GM21717 (cell line): Measurements from ENCODE around the gene SMYD3.

Source experiments
- ATAC-seq: cut with Tn5 transposase; IDR thresholded peaks from one replicate; pipeline ENCODE4 v1.9.1; 2021; ENCODE audit warnings: mild to moderate bottlenecking, moderate library complexity; ENCODE audit not compliant: unreplicated experiment

Gene SMYD3

DNA sequence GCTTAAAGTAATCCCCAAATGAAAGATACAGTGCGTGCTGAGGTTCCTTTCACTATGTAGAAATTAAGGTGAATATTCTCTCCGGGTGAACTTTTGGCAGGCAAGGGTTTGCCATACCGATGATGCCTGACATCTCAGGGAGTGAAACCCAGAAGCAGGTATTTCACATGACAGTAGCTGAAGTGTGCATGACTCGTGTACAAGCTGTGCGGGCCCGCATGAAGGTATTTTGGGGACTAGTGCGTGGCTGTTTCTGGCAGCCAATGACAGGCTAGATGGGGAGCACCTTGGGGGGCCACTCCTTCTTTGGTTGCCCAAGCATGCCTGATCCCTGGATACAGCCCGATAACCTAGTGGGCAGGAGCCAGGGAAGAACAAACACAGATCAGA, 569.0 kb downstream of the SMYD3 start:
- no peak for ATAC-seq

DNA sequence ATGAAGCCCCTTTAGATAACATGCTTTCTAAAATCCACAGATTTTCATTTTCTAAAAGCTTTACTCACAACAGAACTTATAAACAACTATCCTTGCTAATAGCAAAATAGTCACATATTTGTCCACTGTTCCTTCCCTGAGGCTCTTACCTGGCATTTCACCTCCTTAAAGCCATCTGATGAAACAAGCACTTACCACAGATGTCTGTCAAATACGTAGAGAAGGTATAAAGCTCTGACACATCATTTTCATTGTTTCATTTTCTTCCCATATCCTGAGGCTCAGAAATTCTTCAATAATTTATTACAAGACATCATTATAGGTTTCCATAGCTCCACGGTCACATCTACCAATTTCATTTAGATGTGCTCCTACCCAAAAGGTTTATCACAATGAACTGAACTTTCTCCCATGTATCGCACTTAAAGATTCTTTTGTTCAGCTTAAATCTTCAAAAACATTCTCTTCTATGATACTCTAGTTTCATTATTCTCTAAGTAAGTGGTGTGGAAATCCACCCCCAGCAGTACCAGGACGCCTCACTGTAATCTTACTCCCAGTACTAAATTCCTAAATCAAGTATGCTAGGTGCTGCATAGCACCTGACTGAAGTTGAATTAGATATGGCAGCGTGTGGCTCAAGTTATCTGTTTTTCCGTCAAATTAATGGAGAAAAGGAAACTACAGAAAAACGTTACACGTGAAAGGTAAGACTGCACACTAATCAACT, 569.6 kb downstream of the SMYD3 start:
- no peak for ATAC-seq

GRCh38 chr1:245934409-245934808, 572.7 kb downstream of the SMYD3 start:
- no peak for ATAC-seq

DNA sequence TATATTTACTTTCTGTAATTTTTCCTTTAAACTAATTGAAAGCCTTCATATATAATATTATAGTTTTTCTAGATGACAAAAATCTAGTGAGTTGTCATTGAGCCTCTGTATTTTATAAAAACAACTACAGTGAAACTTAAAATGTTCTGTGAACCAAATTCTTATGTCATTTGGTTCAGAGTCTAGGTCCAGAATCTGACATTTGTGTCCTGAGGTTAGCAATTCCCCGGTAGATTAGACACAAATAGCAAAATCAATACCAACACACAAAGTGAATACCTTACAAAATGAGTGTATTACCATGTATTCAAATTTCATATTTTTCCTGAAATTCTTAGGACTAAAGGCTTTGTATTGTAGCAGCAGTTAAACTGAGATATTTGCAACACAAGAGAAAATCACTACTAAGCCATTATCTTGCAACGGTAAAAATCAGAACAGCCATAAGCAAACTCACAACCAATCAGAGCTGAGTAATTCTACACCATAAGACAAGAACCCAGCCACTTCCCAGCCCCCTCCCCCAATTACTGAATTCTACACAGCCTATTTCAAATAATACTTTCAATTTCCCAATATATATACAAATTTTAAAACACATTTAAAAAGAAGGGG, 573.5 kb downstream of the SMYD3 start:
- no peak for ATAC-seq

DNA sequence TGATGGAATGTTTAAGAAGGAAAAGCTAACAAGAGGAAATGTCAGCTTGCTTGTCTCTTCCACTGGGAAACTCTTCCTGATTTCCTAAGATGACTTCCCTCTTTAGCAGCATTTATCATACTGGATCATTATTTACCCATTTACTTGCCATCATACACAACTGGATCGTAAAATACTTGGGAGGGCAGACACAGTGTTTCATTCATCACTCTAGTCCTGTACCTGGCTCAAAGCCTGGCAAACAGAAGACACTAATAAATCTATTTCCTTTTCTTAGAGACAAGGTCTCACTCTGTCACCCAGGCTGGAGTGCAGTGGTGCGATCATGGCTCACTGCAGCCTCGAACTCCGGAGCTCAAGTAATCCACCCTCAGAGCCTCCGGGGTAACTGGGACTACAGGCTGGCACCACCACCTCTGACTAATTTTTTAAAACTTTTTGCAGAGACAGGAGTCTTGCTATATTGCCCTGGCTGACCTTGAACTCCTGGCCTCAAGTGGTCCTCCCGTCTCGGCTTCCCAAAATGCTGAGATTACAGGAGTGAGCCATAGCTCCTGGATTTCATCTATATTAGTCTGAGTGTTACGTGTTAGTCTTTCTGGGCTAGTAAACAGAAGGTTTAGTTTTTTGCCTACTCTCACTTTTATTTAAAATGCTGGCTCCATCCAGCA, 574.6 kb downstream of the SMYD3 start:
- no peak for ATAC-seq

DNA sequence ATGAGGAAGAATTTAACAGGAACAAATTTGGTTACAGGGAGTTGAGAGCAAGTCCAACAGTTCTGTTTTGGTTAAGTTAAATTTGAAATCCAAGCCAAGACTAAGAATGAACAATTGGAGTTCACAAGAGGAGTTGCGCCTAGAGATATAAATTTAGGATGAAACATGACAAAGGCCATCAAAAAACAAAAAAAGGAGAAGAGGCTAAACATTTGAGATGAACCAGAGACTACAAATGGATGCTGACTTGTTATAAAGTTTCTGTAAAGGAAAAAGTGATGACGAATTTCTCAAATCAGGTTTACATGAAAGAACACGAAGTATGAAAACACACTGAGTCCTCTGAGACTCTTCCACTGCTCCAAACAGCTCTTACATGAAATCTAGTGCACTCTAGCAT, 575.6 kb downstream of the SMYD3 start:
- no peak for ATAC-seq

GRCh38 chr1:245929224-245929623, 577.9 kb downstream of the SMYD3 start:
- no peak for ATAC-seq

DNA sequence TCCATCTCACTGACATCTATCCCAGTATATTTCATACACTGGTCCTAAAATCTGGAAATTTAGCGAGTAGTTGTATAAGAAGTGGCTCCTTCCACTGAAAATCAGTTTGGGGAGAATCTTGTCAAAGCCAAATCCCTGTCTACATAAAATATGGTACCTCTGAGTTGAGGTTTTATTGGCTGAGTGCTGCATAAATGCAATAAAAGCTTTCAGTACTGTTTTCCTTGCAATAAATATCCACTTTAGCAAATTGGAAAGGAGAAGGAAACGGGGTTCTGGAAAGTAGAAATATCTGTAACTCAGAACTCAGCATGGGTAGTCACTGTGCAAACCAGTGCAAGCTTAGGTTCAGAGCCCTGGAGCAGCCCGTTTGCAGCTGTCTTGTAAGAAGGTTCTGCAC, 580.2 kb downstream of the SMYD3 start:
- no peak for ATAC-seq

GRCh38 chr1:245923215-245923614, 583.9 kb downstream of the SMYD3 start:
- ATAC-seq, result no peak

DNA sequence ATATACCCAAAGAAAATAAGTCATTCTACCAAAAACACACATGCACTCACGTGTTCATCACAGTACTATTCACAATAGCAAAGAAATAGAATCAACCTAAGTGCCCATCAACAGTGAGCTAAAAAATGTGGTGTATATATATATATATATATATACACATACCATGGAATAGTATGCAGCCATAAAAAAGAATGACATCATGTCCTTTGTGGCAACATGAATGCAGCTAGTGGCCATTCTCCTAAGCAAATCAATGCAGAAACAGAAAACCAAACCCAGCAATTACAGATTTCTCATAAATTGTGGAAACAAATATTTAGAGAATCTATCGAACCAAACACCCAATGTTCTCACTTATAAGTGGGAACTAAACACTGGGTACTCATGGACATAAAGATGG, 585.7 kb downstream of the SMYD3 start:
- ATAC-seq, result no peak

- no peak for ATAC-seq
Measured at GRCh38 chr1:245917403-245917802, 589.7 kb downstream of the SMYD3 start.

GRCh38 chr1:245915841-245916240, 591.2 kb downstream of the SMYD3 start:
- no peak for ATAC-seq

DNA sequence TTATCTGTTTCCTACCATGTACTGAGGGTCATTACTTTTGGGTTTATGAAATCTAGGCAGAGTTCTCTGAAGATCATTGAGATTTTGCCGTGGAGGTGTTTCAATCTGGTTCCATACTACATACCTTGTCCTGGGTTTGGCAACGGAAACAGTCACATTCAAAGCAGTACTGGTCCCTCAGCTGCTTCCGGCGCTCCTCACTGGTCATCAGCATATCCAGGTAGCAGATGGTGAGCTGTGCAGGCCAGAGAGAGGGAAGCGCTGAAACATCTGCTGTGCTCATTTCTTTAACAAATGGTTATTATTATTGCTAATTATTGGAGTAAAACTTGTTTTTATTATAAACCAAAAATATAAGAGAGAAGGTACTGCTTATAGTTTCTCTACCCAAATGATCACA, 591.7 kb downstream of the SMYD3 start:
- ATAC-seq, result no peak

- no peak for ATAC-seq
Measured at GRCh38 chr1:245908543-245908942, 598.5 kb downstream of the SMYD3 start.

DNA sequence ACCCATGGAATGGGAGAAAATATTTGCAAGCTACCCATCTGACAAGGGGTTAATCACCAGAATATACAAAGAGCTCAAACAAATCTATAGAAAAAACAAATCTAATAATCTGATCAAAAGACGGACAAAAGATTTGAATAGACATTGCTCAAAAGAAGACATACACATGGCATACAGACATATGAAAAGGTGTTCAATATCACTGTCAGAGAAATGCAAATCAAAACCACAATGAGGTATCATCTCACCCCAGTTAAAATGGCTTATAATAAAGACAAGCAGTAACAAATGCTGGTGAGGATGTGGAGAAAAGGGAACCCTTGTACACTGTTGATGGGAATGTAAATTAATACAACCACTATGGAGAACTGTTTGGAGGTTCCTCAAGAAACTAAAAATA, 600.9 kb downstream of the SMYD3 start:
- no peak for ATAC-seq

GRCh38 chr1:245903851-245904250, 603.2 kb downstream of the SMYD3 start:
- no peak for ATAC-seq

DNA sequence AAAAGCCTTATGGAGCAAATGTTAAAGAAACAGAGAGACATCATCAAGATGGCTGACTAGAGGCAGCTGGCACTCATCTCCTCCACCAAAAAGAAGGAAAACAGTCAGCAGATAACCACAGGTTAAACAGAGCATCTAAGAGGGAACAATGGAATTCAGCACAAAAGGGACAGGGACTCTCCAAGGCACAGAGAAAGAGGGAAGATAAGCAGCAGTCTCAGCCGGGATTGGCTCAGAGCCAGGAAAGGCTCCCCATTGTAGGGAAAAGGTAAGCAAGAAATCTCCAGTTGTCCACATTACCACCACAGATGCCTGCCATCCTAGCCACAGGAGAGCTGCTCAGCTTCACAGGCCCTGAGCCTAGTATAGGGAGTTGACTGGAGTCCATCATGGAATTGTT, 605.5 kb downstream of the SMYD3 start:
- ATAC-seq, result no peak

DNA sequence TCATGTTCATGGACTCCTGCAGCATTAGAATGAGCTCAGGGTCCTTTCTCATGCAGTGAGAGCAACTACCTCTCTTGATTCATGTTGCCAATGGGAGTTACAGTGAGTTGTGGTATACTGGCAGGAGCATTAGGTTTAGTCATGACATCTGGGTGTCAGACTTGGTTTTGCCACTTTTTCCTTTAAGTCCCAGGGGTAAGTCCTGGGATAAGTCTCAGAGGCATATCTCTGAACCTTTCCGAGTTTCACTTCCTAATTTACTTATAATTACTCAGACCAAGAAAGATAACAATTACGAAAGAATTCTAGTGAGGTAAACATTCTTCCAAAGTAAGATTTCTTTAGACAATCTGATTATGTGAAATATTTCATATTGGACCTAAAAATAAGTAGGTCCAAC, 606.0 kb downstream of the SMYD3 start:
- no peak for ATAC-seq

GRCh38 chr1:245898581-245898980, 608.5 kb downstream of the SMYD3 start:
- no peak for ATAC-seq

- ATAC-seq, result no peak
Measured at GRCh38 chr1:245896258-245896657, 610.8 kb downstream of the SMYD3 start.

- ATAC-seq, result no peak
Measured at GRCh38 chr1:245895455-245895959, 611.6 kb downstream of the SMYD3 start.

- no peak for ATAC-seq
Measured at GRCh38 chr1:245894843-245895242, 612.2 kb downstream of the SMYD3 start.
